IMR-90 (cell line): ENCODE measurements around the gene RPL19.

Experiments used
- RCOR1 ChIP-seq: IDR thresholded peaks from 2 replicates; pipeline ENCODE4 v1.6.1; 2012; ENCODE audit warnings: mild to moderate bottlenecking, low read length, improper control_type of control experiment; ENCODE audit not compliant: insufficient replicate concordance
- SMC3 ChIP-seq: fragments of 150-350 bp; IDR thresholded peaks from 2 replicates; pipeline ENCODE4 v1.6.1; 2016; ENCODE audit warnings: low read depth, mild to moderate bottlenecking, antibody characterized with exemption, low read length, moderate library complexity
- TF ChIP-seq, protein P1 (sequence below): fragments of 150-350 bp; IDR thresholded peaks from 2 replicates; pipeline ENCODE4 v1.6.1; 2016; ENCODE audit warnings: low read depth, mild to moderate bottlenecking, low read length, moderate library complexity, borderline replicate concordance
- TF ChIP-seq, protein P2 (sequence below): conservative IDR thresholded peaks from 2 replicates; pipeline ENCODE4 v1.5.1; 2012; ENCODE audit warnings: mild to moderate bottlenecking, low read depth, low read length, improper control_type of control experiment

DNA sequence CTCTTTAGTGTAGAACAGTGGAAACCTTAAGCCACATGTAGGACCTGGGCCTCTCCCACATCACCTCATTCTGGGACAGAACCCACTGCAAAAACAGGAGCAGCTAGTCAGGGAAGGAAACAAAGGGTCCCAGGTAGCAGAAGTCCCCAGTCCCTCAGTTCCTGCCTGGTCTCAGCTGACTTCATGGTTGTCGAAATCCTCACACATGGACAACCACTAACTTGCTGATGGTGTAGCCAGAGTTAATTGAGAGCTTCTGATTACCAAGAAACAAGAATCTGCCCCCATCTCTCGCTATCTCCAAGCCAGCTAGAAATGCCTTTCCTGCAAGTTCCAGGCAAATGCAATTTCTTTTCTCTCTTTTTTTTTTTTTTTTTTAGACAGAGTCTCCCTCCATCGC is 30.6 kb upstream of the RPL19 start:
- TF ChIP-seq, protein P1, sequence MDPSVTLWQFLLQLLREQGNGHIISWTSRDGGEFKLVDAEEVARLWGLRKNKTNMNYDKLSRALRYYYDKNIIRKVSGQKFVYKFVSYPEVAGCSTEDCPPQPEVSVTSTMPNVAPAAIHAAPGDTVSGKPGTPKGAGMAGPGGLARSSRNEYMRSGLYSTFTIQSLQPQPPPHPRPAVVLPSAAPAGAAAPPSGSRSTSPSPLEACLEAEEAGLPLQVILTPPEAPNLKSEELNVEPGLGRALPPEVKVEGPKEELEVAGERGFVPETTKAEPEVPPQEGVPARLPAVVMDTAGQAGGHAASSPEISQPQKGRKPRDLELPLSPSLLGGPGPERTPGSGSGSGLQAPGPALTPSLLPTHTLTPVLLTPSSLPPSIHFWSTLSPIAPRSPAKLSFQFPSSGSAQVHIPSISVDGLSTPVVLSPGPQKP, result no peak
- TF ChIP-seq RCOR1 (no peak), SMC3 (no peak)
- TF ChIP-seq, protein P2, sequence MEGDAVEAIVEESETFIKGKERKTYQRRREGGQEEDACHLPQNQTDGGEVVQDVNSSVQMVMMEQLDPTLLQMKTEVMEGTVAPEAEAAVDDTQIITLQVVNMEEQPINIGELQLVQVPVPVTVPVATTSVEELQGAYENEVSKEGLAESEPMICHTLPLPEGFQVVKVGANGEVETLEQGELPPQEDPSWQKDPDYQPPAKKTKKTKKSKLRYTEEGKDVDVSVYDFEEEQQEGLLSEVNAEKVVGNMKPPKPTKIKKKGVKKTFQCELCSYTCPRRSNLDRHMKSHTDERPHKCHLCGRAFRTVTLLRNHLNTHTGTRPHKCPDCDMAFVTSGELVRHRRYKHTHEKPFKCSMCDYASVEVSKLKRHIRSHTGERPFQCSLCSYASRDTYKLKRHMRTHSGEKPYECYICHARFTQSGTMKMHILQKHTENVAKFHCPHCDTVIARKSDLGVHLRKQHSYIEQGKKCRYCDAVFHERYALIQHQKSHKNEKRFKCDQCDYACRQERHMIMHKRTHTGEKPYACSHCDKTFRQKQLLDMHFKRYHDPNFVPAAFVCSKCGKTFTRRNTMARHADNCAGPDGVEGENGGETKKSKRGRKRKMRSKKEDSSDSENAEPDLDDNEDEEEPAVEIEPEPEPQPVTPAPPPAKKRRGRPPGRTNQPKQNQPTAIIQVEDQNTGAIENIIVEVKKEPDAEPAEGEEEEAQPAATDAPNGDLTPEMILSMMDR, result no peak
